ENCODE results near the gene TP73. TPM values are rescaled to one million over a fixed set of nuclear protein-coding genes. Genes with fewer than 3 reads are reported as not detected.
A peak's percentile ranks its signal among the peaks of the same experiment; 100 is the strongest.

Gene TP73
- polyA plus RNA-seq, 10 donors, result 0.60 to 3.2 (median 0.91) TPM

GRCh38 chr1:3651026-3651929 is 1.0 kb upstream of the TP73 start:
- DNase-seq, result peak in 1 of 3 donors; percentile 52

DNA sequence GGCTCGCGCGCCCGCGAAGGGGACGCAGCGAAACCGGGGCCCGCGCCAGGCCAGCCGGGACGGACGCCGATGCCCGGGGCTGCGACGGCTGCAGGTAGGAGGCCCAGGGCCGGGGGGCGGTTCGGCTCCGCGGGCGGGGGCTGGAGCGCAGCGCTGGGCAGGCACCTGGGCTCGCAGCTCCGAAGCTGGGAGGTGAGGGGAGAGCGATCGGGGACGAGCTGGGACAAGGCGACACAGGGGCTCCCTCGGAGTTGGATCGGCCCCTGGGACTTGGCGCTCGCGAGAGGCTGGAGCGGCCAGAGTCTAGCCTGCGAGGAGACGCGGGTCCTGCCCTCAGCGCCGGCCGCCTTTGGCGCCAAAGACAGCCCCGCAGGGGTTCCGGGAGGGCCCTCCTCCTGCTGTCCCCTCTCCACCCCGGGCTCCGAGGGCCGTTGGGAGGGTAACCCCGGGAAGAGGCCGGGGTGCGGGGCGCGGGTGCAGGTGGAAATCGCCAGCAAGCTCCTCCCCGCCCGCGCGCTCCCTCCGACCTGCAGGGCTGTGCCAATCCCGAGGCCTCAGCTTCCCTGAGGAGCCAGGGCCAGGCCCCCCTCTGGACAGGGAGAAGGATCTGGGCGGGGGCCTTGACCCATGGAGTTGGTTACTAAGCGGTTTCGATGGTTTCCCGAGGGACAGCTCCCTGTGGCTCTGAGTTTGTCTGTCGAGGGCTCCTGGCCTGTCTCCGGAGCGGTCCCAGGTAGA is 401 bp downstream of the TP73 start:
- DNase-seq, result no peak

- DNase-seq, result no peak
Observed at GRCh38 chr1:3653286-3653618, 936 bp downstream of the TP73 start.

GRCh38 chr1:3654549-3655281 is 2.4 kb downstream of the TP73 start:
- DNase-seq, result no peak

GRCh38 chr1:3656450-3657095 is 4.3 kb downstream of the TP73 start:
- DNase-seq, result no peak

DNA sequence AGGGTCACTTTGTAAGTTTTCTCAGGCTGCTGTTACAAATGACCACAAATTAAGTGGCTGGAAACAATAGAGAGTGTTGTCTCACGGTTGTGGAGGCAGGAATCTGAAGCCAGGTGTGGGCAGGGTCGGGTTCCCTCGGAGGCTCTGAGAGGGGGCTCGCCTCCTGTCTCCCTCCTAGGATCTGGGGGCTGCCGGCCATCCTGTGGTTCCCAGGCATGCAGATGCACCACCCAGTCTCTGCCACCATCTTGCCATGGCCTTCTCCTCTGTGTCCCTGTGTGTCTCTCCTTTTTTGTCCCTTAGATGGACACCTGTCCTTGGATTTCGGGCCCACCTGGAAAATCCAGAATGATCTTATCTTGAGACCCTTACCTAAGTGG is 4.8 kb downstream of the TP73 start:
- DNase-seq, result no peak

DNA sequence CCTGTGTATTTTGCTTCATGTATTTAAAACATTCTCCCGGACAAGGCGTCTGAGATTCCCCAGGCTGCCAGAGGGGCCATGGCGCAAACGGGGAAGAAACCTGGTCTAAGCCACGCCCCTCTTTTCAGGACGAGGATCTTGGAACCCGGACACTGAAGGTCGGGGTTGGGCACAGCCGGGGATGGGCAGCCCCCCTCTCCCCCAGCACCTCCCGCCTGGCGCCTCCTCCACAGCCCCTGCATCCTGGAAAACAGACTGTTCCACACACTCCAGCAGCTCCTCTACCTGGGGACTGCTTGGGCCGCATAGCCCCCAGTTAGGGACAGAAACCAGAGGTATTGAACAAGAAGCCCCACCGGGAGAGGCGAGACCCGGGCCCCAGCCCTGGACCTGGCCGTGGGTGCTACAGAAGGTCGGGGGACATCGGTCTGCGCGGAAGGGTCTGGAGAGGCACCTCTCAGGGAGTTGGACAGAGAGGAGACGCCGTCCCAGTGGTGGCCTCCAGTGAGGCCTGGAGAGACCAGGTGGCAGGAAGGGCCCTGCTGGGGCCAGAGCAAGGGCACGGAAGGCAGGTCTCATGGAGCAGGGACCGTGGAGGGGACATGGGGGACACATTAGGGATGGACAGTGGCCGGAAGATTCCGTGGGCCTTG is 5.4 kb downstream of the TP73 start:
- no peak for DNase-seq

DNA sequence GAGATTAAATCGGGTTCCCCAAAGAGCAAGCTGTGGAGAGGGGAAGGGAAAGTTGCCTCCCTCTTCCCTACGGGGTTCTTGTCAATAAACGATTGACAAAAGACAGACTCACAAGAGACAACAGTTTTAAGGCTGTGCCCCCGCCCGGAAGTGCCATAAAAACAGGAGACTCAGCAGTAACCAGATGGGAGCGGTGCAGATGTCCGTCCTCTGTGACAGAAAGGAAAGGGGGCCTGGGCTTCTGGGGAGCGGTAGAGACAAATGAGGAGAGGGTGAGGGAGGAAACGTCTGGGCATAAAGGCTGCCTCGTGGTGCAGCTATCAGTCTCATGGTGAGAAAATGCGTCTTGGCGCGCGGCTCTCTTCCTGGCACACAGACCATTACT is 5.9 kb downstream of the TP73 start:
- DNase-seq, result no peak

DNA sequence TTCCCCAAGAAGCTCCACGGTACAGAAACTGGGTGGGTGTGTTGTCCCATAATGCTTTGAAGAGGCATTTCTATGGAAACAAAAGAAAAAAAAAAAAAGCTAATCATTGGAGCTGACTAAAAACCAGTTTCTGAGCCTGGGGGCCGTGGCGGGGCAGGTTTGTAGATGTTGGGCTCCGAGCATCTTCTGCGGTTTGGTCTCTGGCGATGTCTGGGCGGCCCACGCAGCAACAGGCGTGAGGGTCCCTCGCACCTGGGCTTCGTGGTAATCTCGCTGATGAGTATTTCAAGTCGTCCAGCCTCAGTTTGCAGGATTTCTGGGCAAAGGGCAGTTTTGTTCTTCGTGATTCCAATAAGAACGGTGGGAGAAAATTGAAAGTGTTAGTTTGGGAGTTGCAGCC is 6.8 kb downstream of the TP73 start:
- DNase-seq, result no peak

DNA sequence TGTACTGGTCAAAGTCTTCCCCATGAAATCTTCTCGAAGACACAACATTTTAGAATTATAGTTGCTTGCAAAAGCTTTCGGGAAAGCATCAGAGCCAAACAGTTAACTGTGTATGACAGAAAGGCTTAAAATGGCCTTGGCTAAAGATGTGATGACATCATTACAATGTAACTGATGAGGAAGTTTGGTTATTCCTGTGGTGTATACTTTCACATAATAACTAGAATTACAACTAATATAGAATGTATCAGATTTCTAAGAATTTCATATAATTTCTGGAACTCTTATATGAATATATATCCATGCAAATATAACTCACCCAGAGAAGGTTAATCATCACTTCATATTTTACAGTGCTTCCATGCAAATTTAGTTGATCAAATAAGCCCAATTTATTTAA is 8.4 kb downstream of the TP73 start:
- no peak for DNase-seq

GRCh38 chr1:3661631-3662030 is 9.3 kb downstream of the TP73 start:
- no peak for DNase-seq

DNA sequence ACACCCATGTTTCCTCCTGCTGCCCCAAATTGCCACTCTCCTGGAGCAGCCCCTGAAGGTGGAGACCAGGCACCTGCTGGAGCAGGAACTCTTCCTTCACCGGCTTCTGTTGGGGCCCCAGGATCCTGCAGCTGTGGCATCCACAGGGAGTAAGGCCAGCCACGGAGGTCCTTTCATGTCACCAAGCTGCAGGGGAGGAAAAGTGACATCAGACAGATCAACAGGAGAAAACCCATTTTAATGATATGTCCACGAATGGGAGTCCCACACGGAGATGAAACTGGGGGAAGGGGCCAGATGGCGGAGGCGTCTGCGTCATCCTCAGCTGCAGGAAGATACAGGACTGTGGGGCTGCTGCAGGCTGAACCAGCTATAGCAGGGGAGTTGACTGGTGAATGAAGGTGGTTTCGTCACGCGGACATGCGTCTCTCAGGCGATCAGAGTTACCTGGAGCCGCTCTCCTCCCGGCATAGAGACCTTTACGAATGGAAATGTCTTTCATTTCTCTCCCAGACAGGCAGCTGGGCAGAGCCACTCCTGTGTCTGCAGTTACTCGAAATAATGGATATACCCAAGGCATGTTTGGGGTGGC is 9.9 kb downstream of the TP73 start:
- no peak for DNase-seq

DNA sequence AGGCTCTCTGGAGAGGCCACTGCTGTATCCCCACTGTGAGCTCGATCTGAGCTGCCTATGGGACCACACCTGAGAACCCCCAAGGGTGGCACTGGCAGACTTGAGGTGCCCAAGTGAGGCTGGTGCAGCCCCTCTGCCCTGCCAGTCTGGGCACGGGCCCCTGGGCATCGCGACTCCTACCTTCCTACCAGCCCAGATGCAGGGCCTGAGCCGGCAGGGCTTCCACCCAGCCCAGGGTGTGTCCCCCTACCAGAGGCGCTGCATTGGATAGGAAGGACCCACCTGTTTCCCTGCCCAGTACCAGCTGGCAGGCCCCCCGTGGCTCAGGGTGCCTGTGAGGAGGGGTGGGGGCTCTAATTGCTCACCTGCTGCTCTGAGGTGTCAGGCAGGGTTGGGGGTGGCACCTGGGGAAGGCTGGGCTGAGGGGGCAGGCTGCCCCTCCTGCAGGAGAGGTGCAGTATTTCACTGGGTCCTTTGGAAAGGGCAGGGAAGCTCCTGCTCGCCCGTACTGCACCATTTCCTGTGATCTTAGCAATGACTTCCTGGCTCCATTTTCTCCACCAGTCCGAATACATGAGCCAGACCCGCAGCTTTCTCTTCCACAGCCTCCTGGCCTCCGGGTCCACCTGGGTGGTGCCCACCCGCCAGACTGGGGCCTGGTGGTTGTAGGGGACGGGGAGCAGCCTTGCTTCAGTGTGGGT is 11.8 kb downstream of the TP73 start:
- DNase-seq, result no peak

- DNase-seq, result no peak
Observed at GRCh38 chr1:3664700-3665375, 12.5 kb downstream of the TP73 start.

GRCh38 chr1:3668148-3668547 is 15.8 kb downstream of the TP73 start:
- DNase-seq, result no peak

GRCh38 chr1:3668585-3669300 is 16.4 kb downstream of the TP73 start:
- DNase-seq, result peak; percentile 44 to 59 (median 47)

- DNase-seq, result no peak
Observed at GRCh38 chr1:3669421-3669821, 17.1 kb downstream of the TP73 start.

DNA sequence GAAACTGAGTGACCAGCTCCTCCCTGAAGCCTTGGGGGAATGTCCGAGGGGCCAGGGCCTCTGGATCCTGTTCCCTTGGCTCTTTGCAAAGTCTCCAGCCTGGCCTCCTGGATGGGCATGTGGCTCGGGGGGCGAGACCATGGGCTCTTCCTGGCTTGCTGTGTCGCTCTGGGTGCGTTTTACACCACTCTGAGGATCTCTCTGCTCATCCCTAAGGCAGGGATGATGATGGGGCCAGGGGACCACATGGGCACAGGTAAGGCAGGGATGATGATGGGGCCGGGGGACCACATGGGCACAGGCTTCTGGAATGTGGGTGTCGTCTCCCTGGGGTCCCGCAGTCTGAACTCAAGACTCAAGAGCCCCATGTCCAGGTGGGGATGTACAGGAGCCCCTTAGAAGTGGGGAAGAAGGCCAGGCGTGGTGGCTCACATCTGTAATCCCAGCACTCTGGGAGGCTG is 17.7 kb downstream of the TP73 start:
- DNase-seq, result no peak

GRCh38 chr1:3670823-3671265 is 18.5 kb downstream of the TP73 start:
- DNase-seq, result no peak
